Transverse colon (tissue), 4 donors: ENCODE results near the gene CENPS.

ENCODE experiments used
- EP300 ChIP-seq: sonication (generic); formaldehyde crosslinking; IDR thresholded peaks from one replicate; pipeline ENCODE4 v1.6.1; 2017; ENCODE audit warnings: antibody characterized with exemption, low read depth
- POLR2A ChIP-seq: fragments of 450-650 bp; IDR thresholded peaks from one replicate; pipeline ENCODE4 v1.6.1; 2016; ENCODE audit warnings: antibody characterized with exemption, mild to moderate bottlenecking, moderate library complexity
- POLR2AphosphoS5 ChIP-seq, 3 donors: sonication (generic); formaldehyde crosslinking; IDR thresholded peaks; one replicate each; pipeline ENCODE4 v1.6.1; 2016; ENCODE audit warnings: antibody characterized with exemption in 3 of 3
- TF ChIP-seq, protein P1 (sequence below), 5 experiments: fragments of 200-600 bp in 3 of 5; fragments of 450-650 bp in 2 of 5; sonication (generic) in 3 of 5; IDR thresholded peaks; 1 replicate in 2 of 5; 2 replicates in 3 of 5; pipeline ENCODE4 v1.5.1; 2016 to 2017; ENCODE audit warnings: antibody characterized with exemption in 5 of 5, inconsistent platforms in 3 of 5, mild to moderate bottlenecking in 2 of 5, moderate library complexity in 1 of 5

- TF ChIP-seq, protein P1, sequence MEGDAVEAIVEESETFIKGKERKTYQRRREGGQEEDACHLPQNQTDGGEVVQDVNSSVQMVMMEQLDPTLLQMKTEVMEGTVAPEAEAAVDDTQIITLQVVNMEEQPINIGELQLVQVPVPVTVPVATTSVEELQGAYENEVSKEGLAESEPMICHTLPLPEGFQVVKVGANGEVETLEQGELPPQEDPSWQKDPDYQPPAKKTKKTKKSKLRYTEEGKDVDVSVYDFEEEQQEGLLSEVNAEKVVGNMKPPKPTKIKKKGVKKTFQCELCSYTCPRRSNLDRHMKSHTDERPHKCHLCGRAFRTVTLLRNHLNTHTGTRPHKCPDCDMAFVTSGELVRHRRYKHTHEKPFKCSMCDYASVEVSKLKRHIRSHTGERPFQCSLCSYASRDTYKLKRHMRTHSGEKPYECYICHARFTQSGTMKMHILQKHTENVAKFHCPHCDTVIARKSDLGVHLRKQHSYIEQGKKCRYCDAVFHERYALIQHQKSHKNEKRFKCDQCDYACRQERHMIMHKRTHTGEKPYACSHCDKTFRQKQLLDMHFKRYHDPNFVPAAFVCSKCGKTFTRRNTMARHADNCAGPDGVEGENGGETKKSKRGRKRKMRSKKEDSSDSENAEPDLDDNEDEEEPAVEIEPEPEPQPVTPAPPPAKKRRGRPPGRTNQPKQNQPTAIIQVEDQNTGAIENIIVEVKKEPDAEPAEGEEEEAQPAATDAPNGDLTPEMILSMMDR (IDR thresholded peaks at IDR 0.05): no peak
- no peak for TF ChIP-seq EP300
- TF ChIP-seq POLR2A: no peak
- no peak for TF ChIP-seq POLR2AphosphoS5 (IDR thresholded peaks at IDR 0.05)
Observed at GRCh38 chr1:10471411-10472219, 41.4 kb downstream of the CENPS start.
